Kidney capillary endothelial cell (primary cell): Measurements from ENCODE around the gene CCDC9B.

ENCODE experiments used
- DNase-seq: peaks from one replicate; pipeline ENCODE4 v3.0.0-alpha.2; 2018; ENCODE audit warnings: low spot score

The CCDC9B gene

DNA sequence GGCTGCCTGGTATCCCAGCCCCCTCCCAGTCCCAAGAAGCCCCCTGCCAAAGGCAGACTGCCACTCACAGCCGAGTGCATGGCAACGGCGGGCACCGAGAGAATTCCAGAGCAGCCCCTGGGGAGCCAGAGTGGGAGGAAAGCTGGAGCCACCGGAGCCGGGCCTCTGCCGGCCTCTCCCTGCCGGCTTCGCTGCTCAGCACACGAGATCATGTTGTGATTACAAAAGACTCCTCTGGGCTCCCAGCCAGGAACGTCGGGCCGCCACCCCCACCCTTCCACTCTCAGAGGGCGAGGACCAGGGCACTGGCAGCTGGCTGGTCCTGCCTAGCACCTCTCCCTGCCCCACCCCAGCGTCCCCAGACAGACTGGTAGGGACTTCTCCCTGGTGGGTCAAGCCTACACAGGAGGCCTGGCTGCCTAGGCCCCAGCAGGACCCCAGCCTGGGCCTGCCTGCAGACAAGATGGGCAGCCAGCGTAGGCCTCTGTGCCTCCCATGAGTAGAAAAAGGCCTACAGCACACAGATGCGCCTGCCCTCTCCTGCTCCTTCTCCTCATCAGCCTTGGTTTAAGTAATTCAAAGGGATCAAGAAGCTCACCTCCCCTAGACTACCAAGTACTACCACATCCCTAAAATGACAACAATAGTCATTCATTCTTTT lies at the start of gene CCDC9B:
Gene CCDC9B, minus strand, starts transcription at position 200 of the 661 bp plus-strand sequence. Its CDS starts 120 bp downstream, at position 80.
- peak; percentile 79 for DNase-seq

DNA sequence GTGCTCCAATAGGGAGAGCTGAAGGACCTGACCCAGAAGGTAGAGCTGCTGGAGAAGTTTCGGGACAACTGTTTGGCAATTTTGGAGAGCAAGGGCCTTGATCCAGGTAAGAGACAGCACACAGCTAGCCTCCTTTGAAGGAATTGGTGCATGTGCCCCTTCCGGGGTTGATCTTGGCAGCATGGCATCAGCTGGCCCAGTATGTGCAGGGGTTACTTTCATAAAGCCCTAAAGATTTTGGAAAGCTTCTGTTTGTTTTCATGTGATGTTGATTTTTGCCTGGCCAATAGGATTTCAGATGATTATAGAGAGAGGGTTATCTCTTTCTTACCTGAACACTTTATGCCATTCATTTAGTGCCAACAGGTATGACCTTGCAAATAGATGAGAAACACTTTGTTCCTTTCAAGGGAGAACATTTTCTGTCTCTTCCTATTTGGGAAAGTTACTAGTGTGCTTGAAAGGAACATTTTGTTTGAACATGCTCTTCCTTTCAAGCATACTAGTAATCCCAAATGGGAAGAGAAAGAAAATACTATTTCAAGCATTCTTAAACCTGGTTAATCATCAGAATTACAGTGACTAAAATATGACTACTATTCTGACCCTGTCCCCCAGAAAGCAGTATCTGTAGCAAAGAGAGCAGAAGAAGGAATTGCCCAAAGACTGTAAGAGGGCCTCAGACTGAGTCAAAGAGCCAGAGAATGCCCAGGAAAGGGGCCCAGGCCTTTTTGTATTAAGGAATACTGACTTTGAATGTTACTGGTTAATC lies 49.3 kb upstream of the CCDC9B start:
- DNase-seq, result no peak

DNA sequence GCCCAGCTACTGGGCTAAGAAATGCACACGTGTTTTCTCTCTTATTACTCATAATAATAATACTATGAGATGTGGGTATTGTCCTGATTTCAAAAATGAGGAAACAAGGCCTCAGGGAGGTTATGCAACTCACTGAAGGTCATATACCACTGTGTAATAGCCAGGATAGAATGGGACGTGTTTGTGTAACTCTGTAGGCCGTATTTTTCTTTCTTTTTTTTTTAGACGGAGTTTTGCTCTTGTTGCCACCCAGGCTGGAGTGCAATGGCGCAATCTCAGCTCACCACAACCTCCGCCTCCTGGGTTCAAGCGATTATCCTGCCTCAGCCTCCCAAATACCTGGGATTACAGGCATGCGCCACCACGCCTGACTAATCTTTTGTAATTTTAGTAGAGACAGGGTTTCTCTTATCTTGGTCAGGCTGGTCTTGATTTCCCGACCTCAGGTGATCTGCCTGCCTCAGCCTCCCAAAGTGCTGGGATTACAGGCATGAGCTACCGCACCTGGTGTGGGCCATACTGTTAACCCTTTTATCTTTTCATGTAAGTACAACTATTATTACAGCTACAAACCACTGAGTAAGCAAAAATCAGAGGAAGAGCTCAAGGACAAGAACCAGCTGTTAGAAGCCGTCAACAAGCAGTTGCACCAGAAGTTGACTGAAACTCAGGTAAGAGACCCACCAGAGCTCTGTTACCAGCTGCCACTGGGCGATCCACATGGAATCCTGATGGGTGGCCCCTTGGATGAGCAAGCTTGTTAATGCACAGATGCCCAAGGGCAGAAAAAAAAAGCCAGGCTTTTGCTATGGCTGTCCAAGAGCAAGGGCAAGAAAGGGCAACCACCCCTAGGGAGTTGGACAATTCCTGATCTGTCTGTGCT lies 48.4 kb upstream of the CCDC9B start:
- no peak for DNase-seq

DNA sequence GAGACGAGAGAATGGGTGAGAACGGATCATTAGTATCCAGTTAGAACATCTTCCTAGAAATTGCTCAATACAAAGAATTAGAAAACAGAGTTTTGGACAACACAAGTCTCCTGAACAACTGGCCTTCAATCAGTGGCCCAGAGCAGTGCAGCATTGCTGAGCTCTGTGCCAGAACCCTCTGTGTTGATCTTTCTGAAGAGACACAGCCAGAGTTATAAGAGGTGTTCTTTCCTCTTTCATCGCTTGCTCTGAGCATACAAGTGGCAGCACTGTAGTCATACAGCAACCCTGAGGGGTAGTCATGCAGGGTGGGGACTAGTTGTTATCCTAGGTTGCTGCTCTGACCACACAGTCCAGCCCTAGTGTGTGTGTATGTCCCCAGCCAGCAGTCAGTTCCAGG lies 45.7 kb upstream of the CCDC9B start:
- DNase-seq, result no peak

DNA sequence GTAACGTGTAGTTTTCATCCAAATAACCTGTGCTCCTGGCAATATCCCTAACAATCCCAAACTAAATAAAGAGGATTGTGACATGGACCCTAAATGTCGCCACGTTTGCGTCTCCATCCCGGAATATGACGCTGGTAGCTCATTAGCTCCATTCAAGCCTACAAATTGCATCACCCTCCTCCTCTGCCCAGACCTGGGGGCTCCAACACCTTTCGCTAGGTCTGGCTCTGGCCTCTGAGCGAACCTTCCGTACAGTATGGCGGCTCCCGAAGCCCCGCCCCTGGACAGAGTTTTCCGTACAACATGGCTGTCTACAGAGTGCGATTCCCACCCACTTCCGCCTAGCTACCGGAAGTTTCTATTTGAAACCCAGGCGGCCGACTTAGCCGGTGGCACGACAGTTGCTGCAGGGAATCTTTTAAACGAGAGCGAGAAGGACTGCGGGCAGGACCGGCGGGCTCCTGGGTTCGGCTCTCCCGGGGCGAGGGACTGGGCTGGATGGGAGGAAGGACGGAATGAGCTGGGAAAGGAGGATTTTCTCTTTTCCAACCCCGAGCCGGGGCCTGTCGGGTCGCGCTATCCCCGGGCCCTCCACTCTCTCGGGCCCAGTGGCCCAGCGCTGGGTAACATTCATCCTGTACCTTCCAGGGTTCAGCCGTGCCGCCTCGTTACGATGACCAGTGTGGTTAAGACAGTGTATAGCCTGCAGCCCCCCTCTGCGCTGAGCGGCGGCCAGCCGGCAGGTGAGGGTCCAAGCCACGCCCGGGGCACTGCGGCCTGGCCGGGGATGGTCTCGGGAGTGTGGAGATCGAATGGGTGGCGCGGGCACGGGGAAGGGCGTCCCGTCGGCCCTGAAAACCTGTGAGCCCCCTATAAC lies 42.1 kb upstream of the CCDC9B start, which contains the start of gene KNSTRN:
Gene KNSTRN, plus strand, starts transcription at position 142 of the 877 bp plus-strand sequence. Its CDS starts 115 bp downstream, at position 257.
- peak; percentile 94 for DNase-seq

DNA sequence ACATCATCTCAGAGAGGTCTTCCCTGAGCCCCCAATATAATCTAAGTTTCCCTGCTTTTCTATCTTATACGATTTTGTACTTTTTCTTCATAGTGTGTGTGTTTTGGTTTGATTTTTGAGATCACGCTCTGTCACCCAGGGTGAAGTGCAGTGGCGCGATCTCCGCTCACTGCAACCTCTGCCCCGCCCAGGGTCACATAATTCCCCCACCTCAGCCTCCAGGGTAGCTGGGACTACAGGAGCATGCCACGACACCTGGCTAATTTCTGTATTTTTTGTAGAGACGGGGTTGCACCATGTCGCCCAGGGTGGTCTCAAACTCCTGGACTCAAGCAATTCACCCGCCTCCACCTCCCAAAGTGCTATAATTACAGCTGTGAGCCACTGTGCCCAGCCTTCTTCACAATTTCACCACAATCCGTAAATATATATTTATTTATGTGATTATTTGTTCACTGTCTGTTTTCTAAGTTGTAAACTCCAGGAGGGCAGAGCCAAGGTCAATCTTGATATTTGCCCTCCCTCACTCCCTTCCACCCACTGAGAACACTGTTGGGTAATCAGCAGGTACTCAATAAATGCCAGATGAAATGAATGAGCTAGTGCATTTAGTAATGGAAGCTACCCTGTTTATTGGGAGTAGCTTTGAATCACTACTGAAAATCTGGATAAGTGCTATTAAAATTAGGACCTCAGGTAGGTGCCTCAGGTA lies 41.2 kb upstream of the CCDC9B start:
- DNase-seq, result no peak

DNA sequence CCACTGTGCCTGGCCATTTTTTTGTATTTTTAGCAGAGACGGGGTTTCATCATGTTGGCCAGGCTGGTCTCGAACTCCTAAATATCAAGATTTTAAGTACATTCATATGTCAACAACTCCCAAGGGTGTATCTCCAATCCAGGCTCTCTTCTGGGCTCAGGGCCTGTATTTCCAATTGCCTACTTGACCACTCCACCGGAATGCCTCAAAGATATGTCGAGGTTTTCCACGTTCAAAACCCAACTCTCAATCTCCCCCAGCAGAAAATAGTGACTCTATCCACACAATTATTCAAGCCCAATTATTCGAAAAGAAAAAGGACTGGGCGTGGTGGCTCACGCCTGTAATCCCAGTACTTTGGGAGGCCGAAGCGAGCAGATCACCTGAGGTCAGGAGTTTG lies 39.9 kb upstream of the CCDC9B start:
- DNase-seq, result no peak

DNA sequence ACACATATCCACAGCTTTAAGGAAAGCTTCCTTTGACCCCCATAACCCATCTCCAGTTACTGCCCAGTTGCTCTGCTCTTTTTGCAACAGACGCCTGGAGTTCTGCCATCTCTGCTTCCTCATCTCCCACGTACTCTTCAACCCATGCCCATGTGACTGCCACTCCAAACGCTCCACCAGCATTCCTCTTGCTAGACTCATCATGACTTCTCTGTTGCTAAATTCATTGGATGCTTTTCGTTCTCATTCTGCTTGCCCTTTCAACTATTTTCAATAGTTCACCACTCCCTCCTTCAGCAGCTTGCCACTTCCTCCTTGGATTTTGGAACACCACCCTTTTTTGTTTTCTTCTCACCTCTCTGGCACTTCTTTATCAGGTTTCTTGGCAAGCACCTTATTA lies 39.1 kb upstream of the CCDC9B start:
- DNase-seq, result peak; percentile 26

DNA sequence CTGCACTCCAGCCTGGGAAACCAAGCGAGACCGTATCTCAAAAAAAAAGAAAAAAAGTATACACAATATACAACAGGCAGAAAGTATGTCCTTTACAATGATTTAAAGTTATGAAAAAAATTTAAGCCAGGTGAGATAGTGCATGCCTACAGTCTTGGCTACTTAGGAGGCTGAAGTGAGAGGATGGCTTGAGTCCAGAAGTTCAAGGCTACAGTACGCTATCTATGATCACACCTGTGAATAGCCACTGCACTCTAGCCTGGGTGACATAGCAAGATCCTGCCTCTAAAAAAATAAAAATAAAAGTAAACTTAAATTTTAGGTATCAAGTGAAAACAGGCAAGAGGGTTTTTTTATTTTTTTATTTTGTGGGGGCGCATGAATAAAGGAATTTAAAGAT lies 38.6 kb upstream of the CCDC9B start:
- no peak for DNase-seq

DNA sequence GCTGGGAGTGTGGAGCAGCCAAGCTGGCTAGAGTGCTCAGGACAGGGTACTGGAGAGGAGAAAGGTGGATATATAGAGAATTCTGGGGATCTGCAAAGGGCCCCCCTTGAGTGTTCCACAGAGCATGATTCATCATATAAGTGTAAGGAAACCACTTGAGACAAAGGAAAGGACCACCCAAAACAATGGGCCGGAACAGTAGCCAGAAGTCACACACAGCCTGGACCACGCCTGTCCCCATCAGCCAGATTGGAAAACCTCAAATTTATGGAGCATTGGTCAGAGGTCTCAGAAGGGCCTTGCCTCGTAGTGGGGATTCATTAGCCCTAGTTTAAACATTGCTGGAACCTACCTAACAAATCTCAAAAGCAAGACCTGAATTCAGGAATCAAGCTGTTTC lies 36.9 kb upstream of the CCDC9B start:
- no peak for DNase-seq

DNA sequence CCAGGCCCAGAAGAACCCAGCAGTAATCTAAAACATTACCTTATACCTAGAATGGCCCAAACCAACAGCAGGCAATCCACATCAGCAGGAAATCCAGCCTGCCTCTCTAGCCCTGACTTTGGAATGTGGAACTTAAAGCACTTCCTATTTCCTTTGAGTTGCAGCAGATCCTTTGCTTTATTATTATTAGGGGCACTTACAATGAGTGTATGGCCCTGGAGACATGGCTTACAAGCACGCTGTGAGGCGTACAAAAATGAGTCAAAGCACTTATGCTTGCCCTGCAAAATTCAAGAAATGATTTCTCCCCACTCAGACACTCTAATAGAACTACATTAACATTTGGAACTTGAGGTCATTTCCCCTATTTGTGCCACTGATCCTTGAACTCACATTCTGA lies 32.2 kb upstream of the CCDC9B start:
- peak; percentile 94 for DNase-seq

DNA sequence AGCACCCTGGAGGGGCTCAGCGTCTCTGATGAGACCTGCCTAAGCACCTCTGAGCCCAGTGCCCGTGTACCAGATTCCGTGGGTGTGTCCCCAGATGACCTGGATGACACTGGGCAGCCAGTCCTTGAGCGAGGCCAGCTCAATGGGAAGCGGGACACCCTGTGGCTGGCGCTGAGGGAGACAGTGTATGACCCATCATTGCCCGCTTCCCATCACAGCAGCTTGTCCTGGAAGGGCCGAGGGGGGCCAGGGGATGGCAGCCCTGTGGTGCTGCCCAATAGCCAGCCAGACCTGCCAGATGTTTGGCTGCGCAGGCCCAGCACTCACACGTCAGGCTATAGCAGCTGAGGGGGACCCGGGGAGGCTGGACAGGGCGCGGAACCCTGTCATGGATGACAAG lies 29.2 kb upstream of the CCDC9B start:
- no peak for DNase-seq

DNA sequence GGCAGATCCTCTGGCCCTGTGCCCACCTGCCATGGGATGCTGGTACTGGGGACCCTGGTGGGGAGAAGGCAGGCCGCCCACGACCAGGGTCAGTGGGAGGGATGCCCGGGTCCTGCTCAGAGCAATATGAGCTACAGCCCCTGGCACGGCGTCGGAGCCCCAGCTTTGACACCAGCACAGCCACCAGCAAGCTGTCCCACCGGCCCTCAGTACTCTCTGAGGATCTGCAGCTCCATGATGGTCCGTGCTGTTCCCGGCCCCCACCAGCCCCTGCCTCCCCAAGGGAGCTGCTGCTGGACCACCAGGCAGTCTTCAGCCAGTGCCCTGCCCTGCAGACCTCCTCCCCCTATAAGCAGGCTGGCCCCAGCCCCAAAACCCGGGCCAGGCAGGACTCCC lies 28.7 kb upstream of the CCDC9B start:
- no peak for DNase-seq

DNA sequence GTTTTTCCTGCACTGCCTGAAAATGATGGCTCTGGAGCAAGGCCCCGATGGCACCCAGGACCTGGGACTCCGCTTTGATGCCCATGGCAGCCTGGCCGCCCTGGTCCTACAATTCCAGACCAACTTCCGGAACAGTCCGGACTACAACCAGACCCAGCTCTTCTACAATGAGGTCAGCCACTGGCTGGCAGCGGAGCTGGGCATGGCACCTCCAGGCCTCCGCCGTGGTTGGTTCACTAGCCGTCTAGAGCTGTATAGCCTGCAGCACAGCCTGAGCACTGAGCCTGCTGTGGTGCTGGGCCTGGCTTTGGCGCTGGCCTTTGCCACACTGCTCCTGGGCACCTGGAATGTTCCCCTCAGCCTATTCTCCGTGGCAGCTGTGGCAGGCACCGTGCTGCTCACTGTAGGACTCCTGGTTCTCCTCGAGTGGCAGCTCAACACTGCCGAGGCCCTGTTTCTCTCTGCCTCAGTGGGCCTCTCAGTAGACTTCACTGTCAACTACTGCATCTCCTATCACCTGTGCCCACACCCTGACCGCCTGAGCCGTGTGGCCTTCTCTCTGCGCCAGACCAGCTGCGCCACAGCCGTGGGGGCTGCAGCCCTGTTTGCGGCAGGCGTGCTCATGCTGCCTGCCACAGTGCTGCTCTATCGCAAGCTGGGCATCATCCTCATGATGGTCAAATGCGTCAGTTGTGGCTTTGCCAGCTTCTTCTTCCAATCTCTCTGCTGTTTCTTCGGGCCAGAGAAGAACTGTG lies 28.2 kb upstream of the CCDC9B start:
- DNase-seq, result no peak

DNA sequence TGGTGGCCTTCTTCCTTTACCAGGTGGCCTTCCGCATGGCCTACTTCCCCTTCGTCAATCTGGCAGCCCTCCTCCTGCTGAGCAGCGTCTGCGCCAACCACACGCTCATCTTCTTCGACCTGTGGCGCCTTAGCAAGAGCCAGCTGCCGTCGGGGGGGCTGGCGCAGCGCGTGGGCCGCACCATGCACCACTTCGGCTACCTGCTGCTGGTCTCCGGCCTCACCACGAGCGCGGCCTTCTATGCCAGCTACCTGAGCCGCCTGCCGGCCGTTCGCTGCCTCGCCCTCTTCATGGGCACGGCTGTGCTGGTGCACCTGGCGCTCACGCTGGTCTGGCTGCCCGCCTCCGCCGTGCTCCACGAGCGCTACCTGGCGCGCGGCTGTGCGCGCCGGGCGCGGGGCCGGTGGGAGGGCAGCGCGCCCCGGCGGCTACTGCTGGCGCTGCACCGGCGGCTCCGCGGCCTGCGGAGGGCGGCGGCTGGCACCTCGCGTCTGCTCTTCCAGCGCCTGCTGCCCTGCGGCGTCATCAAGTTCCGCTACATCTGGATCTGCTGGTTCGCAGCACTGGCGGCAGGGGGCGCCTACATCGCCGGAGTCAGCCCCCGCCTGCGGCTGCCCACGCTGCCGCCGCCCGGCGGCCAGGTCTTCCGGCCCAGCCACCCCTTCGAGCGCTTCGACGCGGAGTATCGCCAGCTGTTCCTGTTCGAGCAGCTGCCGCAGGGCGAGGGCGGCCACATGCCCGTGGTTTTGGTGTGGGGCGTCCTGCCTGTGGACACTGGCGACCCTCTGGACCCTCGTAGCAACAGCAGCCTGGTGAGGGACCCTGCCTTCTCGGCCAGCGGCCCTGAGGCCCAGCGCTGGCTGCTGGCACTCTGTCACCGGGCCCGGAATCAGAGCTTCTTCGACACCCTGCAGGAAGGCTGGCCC lies 27.2 kb upstream of the CCDC9B start:
- peak; percentile 91 for DNase-seq

DNA sequence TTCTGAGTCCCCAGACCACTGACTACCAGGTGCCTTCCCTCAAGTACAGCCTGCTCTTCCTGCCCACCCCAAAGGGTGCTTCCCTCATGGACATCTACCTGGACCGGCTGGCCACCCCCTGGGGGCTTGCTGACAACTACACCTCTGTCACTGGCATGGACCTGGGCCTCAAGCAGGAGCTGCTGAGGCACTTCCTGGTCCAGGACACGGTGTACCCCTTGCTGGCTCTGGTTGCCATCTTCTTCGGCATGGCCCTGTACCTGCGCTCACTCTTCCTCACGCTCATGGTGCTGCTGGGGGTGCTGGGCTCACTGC lies 26.6 kb upstream of the CCDC9B start:
- DNase-seq, result no peak

DNA sequence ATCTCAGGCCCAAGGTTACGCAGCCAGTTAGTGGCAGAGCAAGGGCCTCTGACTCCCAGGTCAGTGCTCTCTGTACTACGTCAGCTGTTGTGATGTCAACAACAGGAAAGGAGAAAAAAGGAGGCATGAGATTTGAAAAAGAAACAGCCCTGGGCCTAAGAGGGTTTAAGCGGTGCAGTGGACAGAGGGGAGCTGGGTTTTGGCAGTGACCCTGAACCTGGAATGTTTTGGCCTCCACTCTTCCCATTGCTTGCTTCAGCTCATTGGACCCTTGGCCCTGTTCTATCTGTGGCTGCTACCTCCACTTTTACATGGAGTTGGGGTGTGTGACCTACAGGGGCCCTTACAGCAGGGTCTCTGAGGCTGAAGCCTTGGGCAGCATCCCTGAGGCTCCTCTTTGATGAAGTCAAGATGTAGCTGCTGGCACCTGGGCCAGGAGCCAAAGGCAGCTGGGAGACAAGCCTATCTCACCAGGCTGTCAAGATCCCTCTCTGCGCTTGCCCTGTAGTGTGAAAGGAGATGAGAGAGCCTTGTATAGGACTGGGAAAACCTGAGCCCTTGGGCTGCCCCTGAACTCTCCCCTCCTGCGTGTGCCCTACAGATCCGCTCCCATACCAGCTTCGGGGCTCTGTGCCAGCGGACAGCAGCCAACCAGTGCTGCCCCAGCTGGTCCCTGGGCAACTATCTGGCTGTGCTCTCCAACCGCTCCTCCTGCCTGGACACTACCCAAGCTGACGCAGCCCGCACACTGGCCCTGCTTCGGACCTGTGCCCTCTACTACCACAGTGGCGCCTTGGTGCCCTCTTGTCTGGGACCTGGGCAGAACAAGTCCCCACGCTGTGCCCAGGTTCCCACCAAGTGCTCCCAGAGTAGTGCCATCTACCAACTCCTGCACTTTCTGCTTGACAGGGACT lies 26.0 kb upstream of the CCDC9B start:
- DNase-seq, result no peak
